Gastroesophageal sphincter (tissue), 3 donors: ENCODE data around the gene HOXB6.

Experiments
- EP300 ChIP-seq: sonication (generic); formaldehyde crosslinking; IDR thresholded peaks from one replicate; pipeline ENCODE4 v1.6.1; 2017; ENCODE audit warnings: antibody characterized with exemption, mild to moderate bottlenecking
- POLR2A ChIP-seq, 2 donors: fragments of 450-650 bp; IDR thresholded peaks; one replicate each; pipeline ENCODE4 v1.6.1; 2017; ENCODE audit warnings: antibody characterized with exemption in 2 of 2, mild to moderate bottlenecking in 2 of 2, moderate library complexity in 1 of 2
- POLR2AphosphoS5 ChIP-seq: sonication (generic); formaldehyde crosslinking; IDR thresholded peaks from one replicate; pipeline ENCODE4 v1.6.1; 2017; ENCODE audit warnings: antibody characterized with exemption
- TF ChIP-seq, protein P1 (sequence below), 4 experiments: fragments of 200-600 bp in 2 of 4; fragments of 450-650 bp in 2 of 4; sonication (generic) in 1 of 4; IDR thresholded peaks; one replicate each; pipeline ENCODE4 v1.5.1; 2017 to 2019; ENCODE audit warnings: antibody characterized with exemption in 4 of 4, mild to moderate bottlenecking in 2 of 4, moderate library complexity in 2 of 4

DNA sequence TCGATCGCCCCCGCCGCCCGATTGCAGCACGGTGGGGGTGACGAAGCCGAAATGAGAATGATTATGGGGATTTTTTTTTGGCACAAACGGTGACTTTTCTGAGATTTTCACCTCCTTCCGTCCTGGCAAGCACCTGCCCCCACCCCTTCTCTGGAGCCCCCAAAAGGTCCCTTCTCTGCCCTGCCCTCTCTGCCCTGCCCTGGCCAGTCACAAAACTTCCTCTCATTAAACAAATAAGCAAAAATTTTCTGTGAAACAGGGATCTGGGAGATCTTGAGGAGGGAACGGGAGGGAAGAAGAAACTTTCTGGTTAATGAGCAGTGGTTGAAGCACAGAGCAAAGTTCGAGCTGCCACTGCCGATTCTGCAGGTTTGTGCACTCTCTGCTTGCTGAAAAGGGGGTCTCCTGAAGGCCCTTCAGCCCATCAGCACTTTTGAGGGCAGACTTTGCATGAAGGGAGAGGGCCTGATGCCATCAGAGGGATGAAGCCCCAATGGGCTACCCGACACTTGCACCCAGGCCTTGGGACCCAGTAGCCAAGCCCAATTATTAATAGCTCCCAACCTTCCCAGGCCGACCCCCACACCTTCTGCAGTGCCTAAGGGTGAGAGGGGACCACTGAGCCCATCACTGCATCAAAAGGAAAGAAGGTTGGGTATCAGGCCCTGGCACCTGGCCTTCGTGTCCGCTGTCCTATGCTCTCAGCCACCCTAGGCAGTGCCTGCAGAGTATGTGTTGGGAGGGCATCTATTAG, 11.4 kb upstream of the HOXB6 start:
- TF ChIP-seq EP300 (no peak), POLR2A (IDR thresholded peaks at IDR 0.05) (no peak), POLR2AphosphoS5 (no peak)
- TF ChIP-seq, protein P1, sequence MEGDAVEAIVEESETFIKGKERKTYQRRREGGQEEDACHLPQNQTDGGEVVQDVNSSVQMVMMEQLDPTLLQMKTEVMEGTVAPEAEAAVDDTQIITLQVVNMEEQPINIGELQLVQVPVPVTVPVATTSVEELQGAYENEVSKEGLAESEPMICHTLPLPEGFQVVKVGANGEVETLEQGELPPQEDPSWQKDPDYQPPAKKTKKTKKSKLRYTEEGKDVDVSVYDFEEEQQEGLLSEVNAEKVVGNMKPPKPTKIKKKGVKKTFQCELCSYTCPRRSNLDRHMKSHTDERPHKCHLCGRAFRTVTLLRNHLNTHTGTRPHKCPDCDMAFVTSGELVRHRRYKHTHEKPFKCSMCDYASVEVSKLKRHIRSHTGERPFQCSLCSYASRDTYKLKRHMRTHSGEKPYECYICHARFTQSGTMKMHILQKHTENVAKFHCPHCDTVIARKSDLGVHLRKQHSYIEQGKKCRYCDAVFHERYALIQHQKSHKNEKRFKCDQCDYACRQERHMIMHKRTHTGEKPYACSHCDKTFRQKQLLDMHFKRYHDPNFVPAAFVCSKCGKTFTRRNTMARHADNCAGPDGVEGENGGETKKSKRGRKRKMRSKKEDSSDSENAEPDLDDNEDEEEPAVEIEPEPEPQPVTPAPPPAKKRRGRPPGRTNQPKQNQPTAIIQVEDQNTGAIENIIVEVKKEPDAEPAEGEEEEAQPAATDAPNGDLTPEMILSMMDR (IDR thresholded peaks at IDR 0.05) = no peak
